ENCODE results near the gene VPS11. TPM values are rescaled to one million over a fixed set of nuclear protein-coding genes. Genes with fewer than 3 reads are reported as not detected.

The VPS11 gene
- polyA plus RNA-seq, 2 of the 4 experiments (the other 2 are of a cell fraction) = 4.6 to 12.0 TPM

GRCh38 chr11:119049081-119049480, 18.5 kb upstream of the VPS11 start:
- ChIA-PET CTCF (interaction anchor here (3.2 kb wide), 1 partner anchor 18 kb away, joined by 11 read pairs; the partner anchor contains the start of gene SLC37A4), POLR2A (no interaction called here)
- Histone ChIP-seq H3K4me2 (no peak overlapping the region), H3K4me1 (no peaks in the 10 kb centered on the region), H3K27ac (no peak overlapping the region), H3K9me3 (no peaks in the 10 kb centered on the region), H3K4me3 (no peak overlapping the region)
- 94% methylated on average over 6 of the region's 7 CpGs for WGBS (ENCODE audit: missing lambda C conversion rate)
- no peak for DNase-seq (ENCODE audit: low read depth in 1 of 2, low spot score in 1 of 2)
- FAIRE-seq = no peak
- ATAC-seq = no peak
- TF ChIP-seq POLR2AphosphoS2 (conservative IDR thresholded peaks at IDR 0.05; ENCODE audit: low read length) (no peak), HOXB13 (CRISPR knock-in tag; IDR thresholded peaks at IDR 0.05; ENCODE audit: low read depth) (no peak), RAD21 (conservative IDR thresholded peaks at IDR 0.05 in 1 of 2, IDR thresholded peaks at IDR 0.05 in 1 of 2) (no peak), NFE2L2 (conservative IDR thresholded peaks at IDR 0.05; ENCODE audit: low read length) (no peak), CHD2 (IDR thresholded peaks at IDR 0.05; ENCODE audit: low read length, partially characterized antibody) (no peak), ZNF302 (CRISPR knock-in tag; IDR thresholded peaks at IDR 0.05) (no peak), JUN (IDR thresholded peaks at IDR 0.05) (no peak), MAZ (IDR thresholded peaks at IDR 0.05; ENCODE audit: borderline replicate concordance, low read depth, low read length) (no peak), CTCF (IDR thresholded peaks at IDR 0.05) (no peak), NR3C1 (IDR thresholded peaks at IDR 0.05) (no peak), ESRRA (IDR thresholded peaks at IDR 0.05; ENCODE audit: borderline replicate concordance, low read length) (no peak), REST (IDR thresholded peaks at IDR 0.05) (no peak), NPAS2 (CRISPR knock-in tag; IDR thresholded peaks at IDR 0.05; ENCODE audit: borderline replicate concordance) (no peak), SREBF2 (IDR thresholded peaks at IDR 0.05) (no peak), RCOR1 (IDR thresholded peaks at IDR 0.05; ENCODE audit: low read depth, low read length) (no peak), BHLHE40 (IDR thresholded peaks at IDR 0.05; ENCODE audit: low read depth, low read length) (no peak), FOSB (CRISPR knock-in tag; IDR thresholded peaks at IDR 0.05) (no peak)
- TF ChIP-seq, protein P1, sequence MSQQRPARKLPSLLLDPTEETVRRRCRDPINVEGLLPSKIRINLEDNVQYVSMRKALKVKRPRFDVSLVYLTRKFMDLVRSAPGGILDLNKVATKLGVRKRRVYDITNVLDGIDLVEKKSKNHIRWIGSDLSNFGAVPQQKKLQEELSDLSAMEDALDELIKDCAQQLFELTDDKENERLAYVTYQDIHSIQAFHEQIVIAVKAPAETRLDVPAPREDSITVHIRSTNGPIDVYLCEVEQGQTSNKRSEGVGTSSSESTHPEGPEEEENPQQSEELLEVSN (IDR thresholded peaks at IDR 0.05; ENCODE audit: borderline replicate concordance, low read depth) = no peak

GRCh38 chr11:119051440-119052162, 16.0 kb upstream of the VPS11 start:
- no peak for DNase-seq (ENCODE audit: low read depth in 1 of 2, low spot score in 1 of 2)
- ChIA-PET POLR2A (no interaction called here), CTCF (interaction anchor here (0.9 kb wide), 1 partner anchor 121 kb away, joined by 4 read pairs; no protein-coding TSS in a partner anchor)
- TF ChIP-seq CBX8 (IDR thresholded peaks at IDR 0.05) (no peak), ZFP36 (IDR thresholded peaks at IDR 0.05; ENCODE audit: borderline replicate concordance, partially characterized antibody) (no peak), REST (IDR thresholded peaks at IDR 0.05) (no peak), MAFK (IDR thresholded peaks at IDR 0.05; ENCODE audit: partially characterized antibody) (no peak), CHD2 (IDR thresholded peaks at IDR 0.05; ENCODE audit: low read length, partially characterized antibody) (no peak), JUNB (IDR thresholded peaks at IDR 0.05) (no peak), RARB (CRISPR knock-in tag; IDR thresholded peaks at IDR 0.05) (no peak)
- ATAC-seq = no peak
- FAIRE-seq = no peak
- H3K4me2 ChIP-seq = no peak overlapping the region
- H3K9me3 ChIP-seq = no peaks in the 10 kb centered on the region
- WGBS (ENCODE audit: missing lambda C conversion rate) = 88% methylated on average over 14 of the region's 17 CpGs
- H3K4me3 ChIP-seq = no peak overlapping the region
- H3K27ac ChIP-seq = no peak overlapping the region
- peaks cover 5% of the 10 kb centered on the region; the same call in 2 of the 3 replicates for H3K4me1 ChIP-seq
